SK-N-MC (cell line): ENCODE data around the gene SOD1.

Experiments used
- EZH2 ChIP-seq: fragments of 200-600 bp; sonication (generic); IDR thresholded peaks from one replicate; pipeline ENCODE4 v1.6.1; 2017; ENCODE audit warnings: antibody characterized with exemption
- FOXP2 ChIP-seq: optimal IDR thresholded peaks from 2 replicates; pipeline ENCODE3; 2011; ENCODE audit warnings: mild to moderate bottlenecking, moderate library complexity; ENCODE audit not compliant: insufficient read depth; ENCODE audit errors: extremely low read length, control extremely low read depth
- POLR2AphosphoS5 ChIP-seq: IDR thresholded peaks from 2 replicates; pipeline ENCODE4 v1.6.1; 2012; ENCODE audit warnings: mild to moderate bottlenecking, low read depth, low read length, borderline replicate concordance

- no peak for TF ChIP-seq POLR2AphosphoS5
- TF ChIP-seq EZH2: no peak
- no peak for TF ChIP-seq FOXP2
Measured at GRCh38 chr21:31629972-31630711, 29.4 kb upstream of the SOD1 start.
